ENCODE data around the gene ANKS1B. TPM values are rescaled to one million over a fixed set of nuclear protein-coding genes. Genes with fewer than 3 reads are reported as not detected.

The ANKS1B gene
- total RNA-seq, 1 donor from 2014 or later, result 2.3 TPM

GRCh38 chr12:99223579-99223978 lies 761.2 kb downstream of the ANKS1B start:
- TF ChIP-seq CTCF (IDR thresholded peaks at IDR 0.05), result no peak
- Mint-ChIP-seq H3K27me3 (ENCODE audit: low read depth) (no peaks in the 10 kb centered on the region), H3K4me3 (ENCODE audit: unreplicated experiment) (no peak overlapping the region), H3K4me1 (ENCODE audit: low read depth) (no peaks in the 10 kb centered on the region), H3K9me3 (ENCODE audit: low read depth) (no peaks in the 10 kb centered on the region), H3K36me3 (ENCODE audit: low read depth) (no peaks in the 10 kb centered on the region), H3K27ac (ENCODE audit: unreplicated experiment) (no peak overlapping the region)
- DNase-seq (ENCODE audit: low spot score), result no peak

GRCh38 chr12:99213047-99213446 lies 771.7 kb downstream of the ANKS1B start:
- TF ChIP-seq CTCF (IDR thresholded peaks at IDR 0.05), result no peak
- Mint-ChIP-seq H3K27me3 (ENCODE audit: low read depth) (no peaks in the 10 kb centered on the region), H3K27ac (ENCODE audit: unreplicated experiment) (no peak overlapping the region), H3K4me1 (ENCODE audit: low read depth) (no peaks in the 10 kb centered on the region), H3K36me3 (ENCODE audit: low read depth) (no peaks in the 10 kb centered on the region), H3K4me3 (ENCODE audit: unreplicated experiment) (no peak overlapping the region), H3K9me3 (ENCODE audit: low read depth) (peaks cover 19% of the 10 kb centered on the region)
- DNase-seq (ENCODE audit: low spot score), result no peak

- Mint-ChIP-seq H3K27me3 (ENCODE audit: low read depth) (no peaks in the 10 kb centered on the region), H3K9me3 (ENCODE audit: low read depth) (peaks cover 19% of the 10 kb centered on the region), H3K4me1 (ENCODE audit: low read depth) (no peaks in the 10 kb centered on the region), H3K36me3 (ENCODE audit: low read depth) (no peaks in the 10 kb centered on the region), H3K27ac (ENCODE audit: unreplicated experiment) (no peak overlapping the region), H3K4me3 (ENCODE audit: unreplicated experiment) (no peak overlapping the region)
- no peak for DNase-seq (ENCODE audit: low spot score)
- TF ChIP-seq CTCF (IDR thresholded peaks at IDR 0.05), result no peak
These were observed 772.5 kb downstream of the ANKS1B start for GRCh38 chr12:99212275-99212674.

GRCh38 chr12:99205111-99205510 lies 779.6 kb downstream of the ANKS1B start:
- no peak for TF ChIP-seq CTCF (IDR thresholded peaks at IDR 0.05)
- no peak overlapping the region for H3K4me3 Mint-ChIP-seq (ENCODE audit: unreplicated experiment)

DNA sequence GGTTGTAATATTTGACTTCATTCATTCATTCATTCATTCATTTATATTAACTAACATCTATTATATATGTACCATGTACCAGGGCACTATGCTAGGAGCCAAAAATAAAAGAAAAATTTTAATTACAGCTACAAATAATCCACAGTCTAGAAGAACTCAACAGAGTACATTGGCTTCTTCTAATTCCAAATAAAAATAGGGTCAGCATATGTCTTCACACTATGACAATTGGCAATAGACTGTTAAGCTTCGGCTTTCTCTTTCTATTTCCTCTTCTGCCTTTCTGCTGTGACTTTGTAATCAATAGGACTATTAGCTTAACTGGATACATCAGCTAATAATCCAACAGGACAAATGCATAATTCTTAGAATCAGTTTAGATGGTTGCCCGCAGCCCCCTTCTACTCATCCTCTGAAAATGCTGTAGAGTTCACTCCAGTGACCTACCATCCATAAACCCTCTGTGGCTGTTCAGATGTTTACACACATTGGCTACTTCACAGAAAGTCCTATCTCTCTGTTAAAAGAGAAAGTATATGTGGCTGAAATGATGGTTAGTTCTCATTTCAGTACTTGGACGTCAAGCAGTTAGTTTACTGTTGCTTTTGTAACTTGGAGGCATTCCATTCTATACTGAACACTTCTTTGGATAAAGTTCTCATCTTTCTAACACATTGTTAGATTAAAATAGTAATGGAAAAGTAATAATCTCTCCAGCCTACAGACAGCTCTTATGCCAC lies 782.7 kb downstream of the ANKS1B start:
- TF ChIP-seq CTCF (IDR thresholded peaks at IDR 0.05), result no peak
- no peaks in the 10 kb centered on the region for H3K9me3 Mint-ChIP-seq (ENCODE audit: low read depth)
- no peak overlapping the region for H3K27ac Mint-ChIP-seq (ENCODE audit: unreplicated experiment)
- no peak for DNase-seq (ENCODE audit: low spot score)
- H3K4me3 Mint-ChIP-seq (ENCODE audit: unreplicated experiment), result no peak overlapping the region
- H3K36me3 Mint-ChIP-seq (ENCODE audit: low read depth), result no peaks in the 10 kb centered on the region
- H3K27me3 Mint-ChIP-seq (ENCODE audit: low read depth), result peaks cover 5% of the 10 kb centered on the region
- no peaks in the 10 kb centered on the region for H3K4me1 Mint-ChIP-seq (ENCODE audit: low read depth)

More at GRCh38 chr12:99205111-99205510, 779.6 kb downstream of the ANKS1B start:
- Mint-ChIP-seq H3K9me3 (ENCODE audit: low read depth) (peaks cover 9% of the 10 kb centered on the region), H3K36me3 (ENCODE audit: low read depth) (no peaks in the 10 kb centered on the region), H3K4me1 (ENCODE audit: low read depth) (no peaks in the 10 kb centered on the region), H3K27me3 (ENCODE audit: low read depth) (peaks cover 3% of the 10 kb centered on the region), H3K27ac (ENCODE audit: unreplicated experiment) (no peak overlapping the region)
- DNase-seq (ENCODE audit: low spot score), result no peak
